Measurements from ENCODE around the gene GPR61.

GPR61 gene

GRCh38 chr1:109499661-109500536, 39.8 kb upstream of the GPR61 start:
- Histone ChIP-seq H3K27me3 (no peaks in the 10 kb centered on the region), H3K4me3 (ENCODE audit: low read depth, low read length) (no peak overlapping the region), H3K4me1 (no peaks in the 10 kb centered on the region; the same call in none of the 2 replicates), H3K9me3 (no peaks in the 10 kb centered on the region), H3K36me3 (no peaks in the 10 kb centered on the region; the same call in 1 of the 2 replicates)
- DNase-seq: peak; percentile 64
- peak; percentile 62 for TF ChIP-seq CTCF (IDR thresholded peaks at IDR 0.05; ENCODE audit: low read depth, low read length)

GRCh38 chr1:109500941-109501381, 38.7 kb upstream of the GPR61 start:
- H3K27me3 ChIP-seq: no peaks in the 10 kb centered on the region
- no peaks in the 10 kb centered on the region for H3K9me3 ChIP-seq
- no peak for TF ChIP-seq CTCF (IDR thresholded peaks at IDR 0.05; ENCODE audit: low read depth, low read length)
- H3K4me3 ChIP-seq (ENCODE audit: low read depth, low read length): no peak overlapping the region
- no peaks in the 10 kb centered on the region; the same call in 1 of the 2 replicates for H3K4me1 ChIP-seq
- H3K36me3 ChIP-seq: no peaks in the 10 kb centered on the region
- no peak for DNase-seq

GRCh38 chr1:109501644-109502363, 37.9 kb upstream of the GPR61 start:
- Histone ChIP-seq H3K4me1 (no peaks in the 10 kb centered on the region; the same call in 1 of the 2 replicates), H3K4me3 (ENCODE audit: low read depth, low read length) (no peak overlapping the region), H3K27me3 (no peaks in the 10 kb centered on the region), H3K36me3 (no peaks in the 10 kb centered on the region), H3K9me3 (no peaks in the 10 kb centered on the region)
- TF ChIP-seq CTCF (IDR thresholded peaks at IDR 0.05; ENCODE audit: low read depth, low read length): no peak
- DNase-seq: no peak

- Histone ChIP-seq H3K27me3 (no peaks in the 10 kb centered on the region), H3K4me3 (ENCODE audit: low read depth, low read length) (no peak overlapping the region), H3K4me1 (no peaks in the 10 kb centered on the region; the same call in 1 of the 2 replicates)
Observed at GRCh38 chr1:109502364-109502851, 37.3 kb upstream of the GPR61 start.

GRCh38 chr1:109503935-109504334, 35.7 kb upstream of the GPR61 start:
- no peaks in the 10 kb centered on the region for H3K4me1 ChIP-seq
- H3K27me3 ChIP-seq: no peaks in the 10 kb centered on the region
- no peaks in the 10 kb centered on the region for H3K9me3 ChIP-seq
- no peak overlapping the region for H3K4me3 ChIP-seq (ENCODE audit: low read depth, low read length)
- no peak for DNase-seq
- no peaks in the 10 kb centered on the region for H3K36me3 ChIP-seq
- no peak for TF ChIP-seq CTCF (IDR thresholded peaks at IDR 0.05; ENCODE audit: low read depth, low read length)

More at GRCh38 chr1:109502364-109502851, 37.3 kb upstream of the GPR61 start:
- TF ChIP-seq CTCF (IDR thresholded peaks at IDR 0.05; ENCODE audit: low read depth, low read length): no peak
- H3K9me3 ChIP-seq: no peaks in the 10 kb centered on the region
- H3K36me3 ChIP-seq: no peaks in the 10 kb centered on the region
- no peak for DNase-seq
